OCI-LY1 (cell line): ENCODE measurements around the gene CAPN11.
A peak's percentile ranks its signal among the peaks of the same experiment; 100 is the strongest.

Source experiments
- H2AFZ ChIP-seq: fragments of 200-600 bp; sonication (generic), shearing (Covaris generic); 2 replicates; pipeline ENCODE4 v1.6.0; 2014; ENCODE audit warnings: antibody characterized with exemption, mild to moderate bottlenecking, low read length
- H3F3A ChIP-seq: fragments of 200-600 bp; sonication (generic), shearing (Covaris generic); 2 replicates; pipeline ENCODE4 v1.6.0; 2014; ENCODE audit warnings: mild to moderate bottlenecking, antibody characterized with exemption, low read length, moderate library complexity; ENCODE audit not compliant: insufficient read depth
- H3K27ac ChIP-seq: fragments of 200-600 bp; sonication (generic); 2 replicates; pipeline ENCODE4 v1.5.1; 2014; ENCODE audit warnings: low read length, mixed run types, mild to moderate bottlenecking, low read depth; ENCODE audit not compliant: poor library complexity, severe bottlenecking
- H3K27me3 ChIP-seq: fragments of 200-600 bp; sonication (generic); 2 replicates; pipeline ENCODE4 v1.6.0; 2014; ENCODE audit warnings: antibody characterized with exemption, mild to moderate bottlenecking, low read length, moderate library complexity; ENCODE audit not compliant: insufficient read depth
- H3K36me3 ChIP-seq: fragments of 200-600 bp; sonication (generic); 2 replicates; pipeline ENCODE4 v1.6.1; 2014; ENCODE audit warnings: mild to moderate bottlenecking, antibody characterized with exemption, low read length, moderate library complexity, mixed read lengths; ENCODE audit not compliant: insufficient read depth
- H3K4me1 ChIP-seq: fragments of 200-600 bp; sonication (generic); 2 replicates; pipeline ENCODE4 v1.5.1; 2014; ENCODE audit warnings: mild to moderate bottlenecking, low read length, moderate library complexity; ENCODE audit not compliant: insufficient read depth, severe bottlenecking
- H3K4me2 ChIP-seq: fragments of 200-600 bp; sonication (generic), shearing (Covaris generic); 2 replicates; pipeline ENCODE4 v1.6.1; 2014; ENCODE audit warnings: low read length
- H3K4me3 ChIP-seq: fragments of 200-600 bp; sonication (generic); 2 replicates; pipeline ENCODE4 v1.5.1; 2014; ENCODE audit warnings: low read length, low read depth, mild to moderate bottlenecking, mixed read lengths; ENCODE audit not compliant: poor library complexity, severe bottlenecking
- H3K79me2 ChIP-seq: fragments of 200-600 bp; shearing (Covaris generic); 2 replicates; pipeline ENCODE4 v1.6.1; 2016; ENCODE audit warnings: mixed run types, low read length, mixed read lengths; ENCODE audit not compliant: insufficient read depth
- H3K9ac ChIP-seq: fragments of 200-600 bp; sonication (generic), shearing (Covaris generic); 2 replicates; pipeline ENCODE4 v1.6.1; 2014; ENCODE audit warnings: mild to moderate bottlenecking, low read length, mixed read lengths
- H3K9me2 ChIP-seq: fragments of 200-600 bp; sonication (generic), shearing (Covaris generic); 2 replicates; pipeline ENCODE4 v1.6.1; 2014; ENCODE audit warnings: low read depth, mild to moderate bottlenecking, low read length, mixed read lengths
- H3K9me3 ChIP-seq: fragments of 200-600 bp; shearing (Covaris generic); 2 replicates; pipeline ENCODE4 v1.6.1; 2014; ENCODE audit warnings: low read length, mixed read lengths
- H4K20me1 ChIP-seq: fragments of 200-600 bp; sonication (generic), shearing (Covaris generic); 2 replicates; pipeline ENCODE4 v1.6.0; 2016; ENCODE audit warnings: mild to moderate bottlenecking, low read length; ENCODE audit not compliant: insufficient read depth
- CTCF ChIP-seq: fragments of 200-600 bp; sonication (generic), shearing (Covaris generic); IDR thresholded peaks from 2 replicates; pipeline ENCODE4 v1.5.1; 2017; ENCODE audit warnings: mild to moderate bottlenecking, antibody characterized with exemption, low read length, moderate library complexity, mixed read lengths
- EZH2 ChIP-seq: fragments of 200-600 bp; sonication (generic), shearing (Covaris generic); IDR thresholded peaks from 2 replicates; pipeline ENCODE4 v1.8.0; 2017; ENCODE audit warnings: borderline replicate concordance, mixed run types, mild to moderate bottlenecking, antibody characterized with exemption, low read length, moderate library complexity, mixed read lengths

CAPN11 gene

GRCh38 chr6:44127186-44128019 is 31.2 kb upstream of the CAPN11 start, which contains the start of the genes MRPL14 and TMEM63B:
Gene MRPL14 (minus strand): TSS chr6:44127452. CDS start chr6:44116611, 10,841 bp downstream.
Gene TMEM63B (plus strand): TSS chr6:44127554. CDS start chr6:44134585, 7,031 bp downstream.
- H3K27ac ChIP-seq = peak within 1 kb of the TSS; percentile 47
- H3K4me3 ChIP-seq = peak within 1 kb of the TSS; percentile 83
- H3K4me1 ChIP-seq = peaks cover 51% of the 10 kb centered on the region
- no peaks in the 10 kb centered on the region for H3F3A ChIP-seq
- H3K27me3 ChIP-seq = no peaks in the 10 kb centered on the region
- no peaks in the 10 kb centered on the region for H4K20me1 ChIP-seq
- peaks cover 47% of the 10 kb centered on the region for H3K79me2 ChIP-seq
- H3K9ac ChIP-seq = peak within 1 kb of the TSS; percentile 85
- H3K9me2 ChIP-seq = no peaks in the 10 kb centered on the region
- no peaks in the 10 kb centered on the region; the same call in 1 of the 2 replicates for H3K36me3 ChIP-seq
- H3K9me3 ChIP-seq = no peaks in the 10 kb centered on the region
- TF ChIP-seq CTCF (no peak), EZH2 (no peak)
- peak within 1 kb of the TSS; percentile 97 for H3K4me2 ChIP-seq
- H2AFZ ChIP-seq = peak within 1 kb of the TSS; percentile 77

GRCh38 chr6:44128020-44128917 is 30.4 kb upstream of the CAPN11 start:
- H2AFZ ChIP-seq = peak overlapping the region; percentile 77; the same call in 1 of the 2 replicates

More at GRCh38 chr6:44128020-44128917, 30.4 kb upstream of the CAPN11 start:
- peak overlapping the region; percentile 92 for H3K4me2 ChIP-seq
- peaks cover 38% of the 10 kb centered on the region for H3K79me2 ChIP-seq
- H4K20me1 ChIP-seq = no peaks in the 10 kb centered on the region
- H3K27me3 ChIP-seq = no peaks in the 10 kb centered on the region
- no peak overlapping the region for H3K27ac ChIP-seq
- H3F3A ChIP-seq = no peaks in the 10 kb centered on the region
- no peaks in the 10 kb centered on the region; the same call in 1 of the 2 replicates for H3K36me3 ChIP-seq
- H3K4me3 ChIP-seq = peak overlapping the region; percentile 83
- no peaks in the 10 kb centered on the region for H3K9me2 ChIP-seq
- H3K9ac ChIP-seq = peak overlapping the region; percentile 85
- H3K9me3 ChIP-seq = no peaks in the 10 kb centered on the region
- H3K4me1 ChIP-seq = peaks cover 43% of the 10 kb centered on the region
- TF ChIP-seq EZH2 (no peak), CTCF (no peak)
